PC-9 (cell line): ENCODE data around the gene ADI1. TPM values are rescaled to one million over a fixed set of nuclear protein-coding genes. Genes with fewer than 3 reads are reported as not detected.

ENCODE experiments used
- BruUV-seq: library from RNA; stranded (reverse); fragments of 400-500 nt; replicated peaks from 2 replicates; lab custom pipeline; 2021; lab: Mats Ljungman, UMichigan
- CTCF ChIA-PET: fragments of 300-600 bp; sonication (Branson Sonifier 250); formaldehyde crosslinking; loops from one replicate; lab custom pipeline; 2022; ENCODE audit warnings: antibody characterized with exemption; lab: Charles Lee
- POLR2A ChIA-PET: fragments of 300-600 bp; sonication (Branson Sonifier 250); formaldehyde crosslinking; loops from one replicate; lab custom pipeline; 2022; ENCODE audit warnings: antibody characterized with exemption; ENCODE audit not compliant: unreplicated experiment; lab: Charles Lee
- DNase-seq, 2 experiments: peaks; one replicate each; pipeline versions ENCODE4 v3.0.0 to v3.0.0-alpha.2; 2015 to 2022; ENCODE audit warnings: mixed read lengths in 1 of 2
- H2AFZ ChIP-seq: fragments of 200-600 bp; sonication (generic); 2 replicates; pipeline ENCODE4 v1.8.1; 2017; ENCODE audit warnings: antibody characterized with exemption
- H3F3A ChIP-seq: fragments of 200-600 bp; sonication (generic); 2 replicates; pipeline ENCODE4 v1.8.1; 2017; ENCODE audit warnings: antibody characterized with exemption, mild to moderate bottlenecking, low read depth; ENCODE audit not compliant: insufficient read depth
- H3K27ac ChIP-seq: fragments of 200-600 bp; sonication (generic); 2 replicates; pipeline ENCODE4 v1.6.1; 2016; ENCODE audit warnings: mixed run types
- H3K27me3 ChIP-seq: fragments of 200-600 bp; sonication (generic); 2 replicates; pipeline ENCODE4 v1.6.1; 2016; ENCODE audit warnings: low read depth, mixed run types; ENCODE audit not compliant: insufficient read depth
- H3K36me3 ChIP-seq: fragments of 200-600 bp; sonication (generic); 2 replicates; pipeline ENCODE4 v1.6.1; 2016; ENCODE audit warnings: low read depth, mixed run types
- H3K4me1 ChIP-seq: fragments of 200-600 bp; sonication (generic); replicated peaks from 2 replicates; pipeline ENCODE4 v1.6.1; 2016; ENCODE audit warnings: mixed run types; ENCODE audit not compliant: insufficient read depth
- H3K4me2 ChIP-seq: fragments of 200-600 bp; sonication (generic); 2 replicates; pipeline ENCODE4 v1.6.1; 2017; ENCODE audit warnings: mixed run types
- H3K4me3 ChIP-seq: fragments of 200-600 bp; sonication (generic); 2 replicates; pipeline ENCODE4 v1.6.1; 2016; ENCODE audit warnings: mixed run types
- H3K79me2 ChIP-seq: fragments of 200-600 bp; sonication (generic); 2 replicates; pipeline ENCODE4 v1.6.1; 2017; ENCODE audit warnings: low read depth, mixed run types
- H3K9me2 ChIP-seq: fragments of 200-600 bp; sonication (generic); 2 replicates; pipeline ENCODE4 v1.8.1; 2017; ENCODE audit warnings: mild to moderate bottlenecking; ENCODE audit not compliant: insufficient read depth
- H3K9me3 ChIP-seq: fragments of 200-600 bp; sonication (generic); 2 replicates; pipeline ENCODE4 v1.8.1; 2016; ENCODE audit warnings: low read depth; ENCODE audit not compliant: insufficient read depth
- H4K20me1 ChIP-seq: fragments of 200-600 bp; sonication (generic); 2 replicates; pipeline ENCODE4 v1.8.1; 2017; ENCODE audit not compliant: insufficient read depth
- CTCF ChIP-seq: fragments of 200-600 bp; sonication (generic); conservative IDR thresholded peaks from 2 replicates; pipeline ENCODE4 v1.6.1; 2017; ENCODE audit warnings: mixed run types, antibody characterized with exemption, mild to moderate bottlenecking, moderate library complexity
- EZH2 ChIP-seq: fragments of 200-600 bp; sonication (generic); IDR thresholded peaks from 2 replicates; pipeline ENCODE4 v1.8.0; 2017; ENCODE audit warnings: antibody characterized with exemption, low read depth
- intact Hi-C: fragments of 100-400 bp; cut with micrococcal nuclease; formaldehyde crosslinking; loops from one replicate; pipeline ENCODE4 v1.10.0; 2022; ENCODE audit not compliant: unreplicated experiment
- total RNA-seq: library from RNA; stranded (reverse); gene quantifications from 2 replicates; pipeline ENCODE4 v1.2.3, GENCODE V29; 2021

The ADI1 gene
- total RNA-seq, 1 experiment from 2014 or later: 54.5 TPM

- intact Hi-C loops: no loop called here
- Histone ChIP-seq H3K79me2 (no peaks in the 10 kb centered on the region), H3K9me3 (no peaks in the 10 kb centered on the region), H3K27ac (no peak overlapping the region), H3K9me2 (no peaks in the 10 kb centered on the region), H3K36me3 (0 out of 2 replicates have a peak, but pooled peaks cover 8% of the 10 kb centered on the region), H3K4me1 (peaks cover 14% of the 10 kb centered on the region), H3F3A (peaks cover 15% of the 10 kb centered on the region; the same call in 1 of the 2 replicates), H3K4me2 (no peak overlapping the region), H4K20me1 (peaks cover 2% of the 10 kb centered on the region; the same call in 1 of the 2 replicates), H2AFZ (no peak overlapping the region), H3K4me3 (no peak overlapping the region), H3K27me3 (no peaks in the 10 kb centered on the region)
- BruUV-seq: no TSS peak
- POLR2A ChIA-PET: no interaction called here
- no peak for DNase-seq
- no peak for TF ChIP-seq EZH2
- no peak for TF ChIP-seq CTCF
- CTCF ChIA-PET: no interaction called here
Observed at GRCh38 chr2:3467654-3468053, 51.7 kb downstream of the ADI1 start.

GRCh38 chr2:3466966-3467365 lies 52.4 kb downstream of the ADI1 start:
- Histone ChIP-seq H3K4me1 (peaks cover 14% of the 10 kb centered on the region), H3K4me2 (no peak overlapping the region), H3K27ac (no peak overlapping the region), H3K9me2 (no peaks in the 10 kb centered on the region), H4K20me1 (peaks cover 4% of the 10 kb centered on the region; the same call in 1 of the 2 replicates), H3F3A (peaks cover 15% of the 10 kb centered on the region; the same call in 1 of the 2 replicates), H3K79me2 (no peaks in the 10 kb centered on the region), H3K4me3 (no peak overlapping the region), H3K36me3 (0 out of 2 replicates have a peak, but pooled peaks cover 8% of the 10 kb centered on the region), H2AFZ (no peak overlapping the region), H3K27me3 (no peaks in the 10 kb centered on the region), H3K9me3 (no peaks in the 10 kb centered on the region)
- no peak for DNase-seq
- CTCF ChIA-PET: no interaction called here
- intact Hi-C loops: no loop called here
- BruUV-seq: no TSS peak
- POLR2A ChIA-PET: no interaction called here
- TF ChIP-seq EZH2: no peak
- no peak for TF ChIP-seq CTCF

DNA sequence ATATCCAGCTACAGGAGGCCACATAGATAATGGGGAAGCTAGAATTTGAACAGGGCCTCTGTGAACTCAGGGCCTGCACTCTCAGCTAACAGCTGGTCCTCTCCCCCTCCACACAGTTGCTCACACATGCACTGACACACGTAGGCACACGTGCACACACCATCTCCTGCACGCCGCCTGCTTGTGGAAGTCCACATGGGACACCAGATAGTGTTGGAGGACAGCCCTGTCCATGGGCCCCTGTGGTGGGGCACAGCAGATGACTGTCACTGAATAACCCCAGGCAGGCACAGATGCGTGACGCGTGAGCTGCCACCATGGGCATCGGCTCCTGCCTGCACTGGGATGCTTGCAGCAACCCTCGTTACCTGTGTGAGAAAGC lies 52.9 kb downstream of the ADI1 start:
- Histone ChIP-seq H3K4me1 (peaks cover 14% of the 10 kb centered on the region), H3K27ac (no peak overlapping the region), H3K4me2 (no peak overlapping the region), H2AFZ (no peak overlapping the region), H3K4me3 (no peak overlapping the region), H3K36me3 (0 out of 2 replicates have a peak, but pooled peaks cover 8% of the 10 kb centered on the region), H3F3A (peaks cover 15% of the 10 kb centered on the region; the same call in 1 of the 2 replicates), H3K79me2 (no peaks in the 10 kb centered on the region), H4K20me1 (peaks cover 4% of the 10 kb centered on the region; the same call in 1 of the 2 replicates), H3K27me3 (no peaks in the 10 kb centered on the region), H3K9me2 (no peaks in the 10 kb centered on the region), H3K9me3 (no peaks in the 10 kb centered on the region)
- intact Hi-C loops: no loop called here
- TF ChIP-seq CTCF: no peak
- TF ChIP-seq EZH2: no peak
- ChIA-PET POLR2A (no interaction called here), CTCF (no interaction called here)
- no TSS peak for BruUV-seq
- DNase-seq: no peak
